Aorta (tissue), 5 donors: ENCODE measurements around the gene LPP. TPM values are rescaled to one million over a fixed set of nuclear protein-coding genes. Genes with fewer than 3 reads are reported as not detected.
A peak's percentile ranks its signal among the peaks of the same experiment; 100 is the strongest.

Experiments
- ATAC-seq: fragments of 200-7000 bp; cut with Tn5 transposase; one replicate; pipeline ENCODE4 v1.9.1; 2022; ENCODE audit warnings: moderate library complexity; ENCODE audit not compliant: low FRiP score
- DNase-seq, 2 donors: peaks; one replicate each; pipeline ENCODE4 v3.0.0-alpha.2; 2020
- H3K27ac ChIP-seq, 2 donors: one replicate each; pipeline ENCODE4 v1.5.1; 2013; ENCODE audit warnings: low read length in 2 of 2, mild to moderate bottlenecking in 2 of 2, moderate library complexity in 2 of 2, control low read depth in 1 of 2, inconsistent platforms in 1 of 2, low read depth in 1 of 2
- H3K27me3 ChIP-seq, 2 donors: one replicate each; pipeline ENCODE4 v1.6.1; 2013; ENCODE audit warnings: control low read depth in 1 of 2, low read length in 1 of 2, mild to moderate bottlenecking in 1 of 2, moderate library complexity in 1 of 2; ENCODE audit not compliant: insufficient read depth in 2 of 2, control insufficient read depth in 1 of 2
- H3K36me3 ChIP-seq, 2 donors: one replicate each; pipeline ENCODE4 v1.6.1; 2013; ENCODE audit warnings: control low read depth in 1 of 2, low read length in 1 of 2, mild to moderate bottlenecking in 1 of 2; ENCODE audit not compliant: insufficient read depth in 2 of 2, control insufficient read depth in 1 of 2
- H3K4me1 ChIP-seq, 2 donors: one replicate each; pipeline ENCODE4 v1.6.1; 2013; ENCODE audit warnings: low read length in 2 of 2, control low read depth in 1 of 2, mild to moderate bottlenecking in 1 of 2, moderate library complexity in 1 of 2; ENCODE audit not compliant: insufficient read depth in 2 of 2, control insufficient read depth in 1 of 2
- H3K4me3 ChIP-seq, 2 donors: one replicate each; pipeline ENCODE4 v1.5.1; 2013; ENCODE audit warnings: low read length in 2 of 2, control low read depth in 1 of 2, mild to moderate bottlenecking in 1 of 2
- H3K9me3 ChIP-seq: one replicate; pipeline ENCODE4 v1.6.1; 2013; ENCODE audit warnings: mild to moderate bottlenecking, low read length; ENCODE audit not compliant: control insufficient read depth
- WGBS, 2 donors: extraction: QIAGEN DNeasy Blood & Tissue Kit; methylation state at CpG; one replicate each; pipeline ENCODE4 v1.1.7; 2013; 5-methylcytosine and 5-hydroxymethylcytosine counted together
- intact Hi-C, 2 donors: fragments of 100-400 bp; cut with DNase I; formaldehyde crosslinking; loops; one replicate each; pipeline versions ENCODE4 v1.14.2 to v1.15.0; 2022
- polyA plus RNA-seq, 2 donors: library from polyadenylated mRNA; stranded (reverse); fragments of 200-250 nt; gene quantifications; one replicate each; pipeline ENCODE4 v1.2.3, GENCODE V29; 2013
- total RNA-seq, 2 donors: library from RNA; stranded (reverse); fragmentation: NEBNext Ultra II Directional; extraction: Animal tissue kit (Norgen Biotek cat#: 25700); gene quantifications; one replicate each; pipeline ENCODE4 v1.2.1, GENCODE V29; 2021
- donor health status: healthy with polysubstance abuse.
- donor health status: Bipolar disorder and iron deficiency.
- donor health status: DM: no; HTN: no; CAD: no.
- donor health status: DM: no; HTN: no; CAD: no.
- donor health status: DM: yes; HTN: yes; CAD: no.

The LPP gene
- total and polyA plus RNA-seq, 4 donors: 37.7 to 2,536 (median 527) TPM

GRCh38 chr3:188232656-188233055 is 78.7 kb downstream of the LPP start:
- Histone ChIP-seq H3K27ac (peak overlapping the region; percentile 64 to 92), H3K4me1 (peaks cover 17 to 19% of the 10 kb centered on the region in 2 donors), H3K4me3 (no peak overlapping the region), H3K27me3 (no peaks in the 10 kb centered on the region), H3K9me3 (no peaks in the 10 kb centered on the region), H3K36me3 (peaks cover 0 to 3% of the 10 kb centered on the region in 2 donors)
- intact Hi-C loops: no loop called here
- no peak for DNase-seq
- whole genome bisulfite sequencing, 2 donors: 48 to 55% methylated on average over 2 of the region's 2 CpGs
- ATAC-seq: no peak

- DNase-seq (no peak), ATAC-seq (peak; percentile 49)
- H3K27ac ChIP-seq: peak overlapping the region in 1 of 2 donors; percentile 71
Observed at GRCh38 chr3:188233320-188233719, 79.4 kb downstream of the LPP start.

GRCh38 chr3:188234132-188234531 is 80.2 kb downstream of the LPP start:
- H3K27ac ChIP-seq: peak overlapping the region in 1 of 2 donors; percentile 18
- H3K4me3 ChIP-seq: no peak overlapping the region
- peaks cover 13 to 18% of the 10 kb centered on the region in 2 donors for H3K4me1 ChIP-seq
- WGBS, 2 donors: 72 to 81% methylated on average over 3 of the region's 3 CpGs
- intact Hi-C loops: no loop called here
- no peaks in the 10 kb centered on the region for H3K9me3 ChIP-seq
- no peaks in the 10 kb centered on the region for H3K36me3 ChIP-seq
- DNase-seq: no peak
- no peak for ATAC-seq
- no peaks in the 10 kb centered on the region for H3K27me3 ChIP-seq

More at GRCh38 chr3:188233320-188233719, 79.4 kb downstream of the LPP start:
- intact Hi-C loops: no loop called here
- Histone ChIP-seq H3K4me3 (no peak overlapping the region), H3K36me3 (no peaks in the 10 kb centered on the region), H3K4me1 (peaks cover 15 to 21% of the 10 kb centered on the region in 2 donors), H3K27me3 (no peaks in the 10 kb centered on the region), H3K9me3 (no peaks in the 10 kb centered on the region)
- WGBS, 2 donors: 0 to 7% methylated on average over 1 of the region's 1 CpG

- intact Hi-C loops: no loop called here
- Histone ChIP-seq H3K27me3 (no peaks in the 10 kb centered on the region), H3K9me3 (no peaks in the 10 kb centered on the region), H3K4me3 (no peak overlapping the region), H3K36me3 (peaks cover 0 to 1% of the 10 kb centered on the region in 2 donors), H3K4me1 (peaks cover 15% of the 10 kb centered on the region in 2 donors), H3K27ac (peak overlapping the region in 1 of 2 donors; percentile 39)
- ATAC-seq (no peak), DNase-seq (no peak)
- WGBS, 2 donors: 84 to 92% methylated on average over 4 of the region's 4 CpGs
Observed at GRCh38 chr3:188236271-188236670, 82.3 kb downstream of the LPP start.

DNA sequence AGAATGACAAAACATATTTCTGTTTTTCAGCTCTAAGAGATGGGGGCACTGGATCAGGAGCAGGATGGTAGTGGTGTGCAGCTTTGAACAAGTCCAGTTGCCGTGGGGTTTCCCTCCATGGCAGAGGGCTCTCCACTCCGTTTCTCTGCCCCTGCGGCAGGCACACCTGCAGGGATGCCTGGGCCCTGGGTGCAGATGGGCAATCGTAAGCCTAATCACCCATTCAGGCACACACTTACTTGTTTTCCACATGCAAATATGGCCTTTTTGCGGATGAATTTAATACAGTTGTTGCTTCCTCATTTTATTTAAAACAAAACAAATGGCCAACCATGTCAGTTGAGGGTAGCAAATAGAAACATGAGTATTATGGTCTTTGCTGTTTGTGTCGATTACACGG is 85.1 kb downstream of the LPP start:
- intact Hi-C loops: no loop called here
- no peak for ATAC-seq
- Histone ChIP-seq H3K4me3 (no peak overlapping the region), H3K36me3 (peaks cover 0 to 1% of the 10 kb centered on the region in 2 donors), H3K9me3 (no peaks in the 10 kb centered on the region), H3K27ac (no peak overlapping the region), H3K4me1 (peaks cover 4 to 16% of the 10 kb centered on the region in 2 donors), H3K27me3 (no peaks in the 10 kb centered on the region)
- DNase-seq: no peak
- WGBS, 2 donors: 65 to 66% methylated on average over 7 of the region's 7 CpGs

GRCh38 chr3:188239577-188239976 is 85.6 kb downstream of the LPP start:
- H3K27me3 ChIP-seq: no peaks in the 10 kb centered on the region
- H3K4me3 ChIP-seq: no peak overlapping the region
- no peak overlapping the region for H3K27ac ChIP-seq
- H3K4me1 ChIP-seq: peaks cover 6 to 14% of the 10 kb centered on the region in 2 donors
- H3K9me3 ChIP-seq: no peaks in the 10 kb centered on the region
- no peak for ATAC-seq
- H3K36me3 ChIP-seq: peaks cover 0 to 1% of the 10 kb centered on the region in 2 donors
- no peak for DNase-seq
- intact Hi-C loops: no loop called here
- WGBS, 2 donors: 97 to 98% methylated on average over 1 of the region's 1 CpG

GRCh38 chr3:188240189-188240981 is 86.4 kb downstream of the LPP start:
- intact Hi-C loops: no loop called here
- peak overlapping the region; percentile 20 to 69 for H3K27ac ChIP-seq
- no peaks in the 10 kb centered on the region for H3K9me3 ChIP-seq
- 28 to 37% methylated on average over 7 of the region's 7 CpGs for WGBS, 2 donors
- H3K27me3 ChIP-seq: no peaks in the 10 kb centered on the region
- peak overlapping the region in 1 of 2 donors; percentile 50 for H3K4me3 ChIP-seq
- ATAC-seq (no peak), DNase-seq (no peak)
- peaks cover 9 to 14% of the 10 kb centered on the region in 2 donors for H3K4me1 ChIP-seq
- peaks cover 0 to 1% of the 10 kb centered on the region in 2 donors for H3K36me3 ChIP-seq

- no peaks in the 10 kb centered on the region for H3K9me3 ChIP-seq
- peaks cover 0 to 1% of the 10 kb centered on the region in 2 donors for H3K36me3 ChIP-seq
- intact Hi-C loops: no loop called here
- H3K4me3 ChIP-seq: peak overlapping the region in 1 of 2 donors; percentile 50
- H3K27me3 ChIP-seq: no peaks in the 10 kb centered on the region
- DNase-seq (no peak), ATAC-seq (peak; percentile 83)
- H3K4me1 ChIP-seq: peaks cover 9 to 14% of the 10 kb centered on the region in 2 donors
- WGBS, 2 donors: 6 to 11% methylated on average over 7 of the region's 7 CpGs
- H3K27ac ChIP-seq: peak overlapping the region in 1 of 2 donors; percentile 26
Observed at GRCh38 chr3:188241072-188241471, 87.1 kb downstream of the LPP start.

GRCh38 chr3:188241883-188242282 is 87.9 kb downstream of the LPP start:
- intact Hi-C loops: no loop called here
- Histone ChIP-seq H3K27ac (peak overlapping the region; percentile 12 to 82), H3K36me3 (peaks cover 0 to 1% of the 10 kb centered on the region in 2 donors), H3K4me3 (no peak overlapping the region), H3K27me3 (no peaks in the 10 kb centered on the region), H3K9me3 (no peaks in the 10 kb centered on the region), H3K4me1 (peaks cover 7 to 14% of the 10 kb centered on the region in 2 donors)
- DNase-seq (no peak), ATAC-seq (no peak)
- 38 to 51% methylated on average over 3 of the region's 3 CpGs for WGBS, 2 donors
